CD4-positive, alpha-beta T cell treated with Interleukin-12 subunit alpha and Interleukin-12 subunit beta, for 1 hour (primary cell): Measurements from ENCODE around the gene MRPL45.

Experiments
- DNase-seq: peaks from one replicate; pipeline ENCODE4 v3.0.0-alpha.2; 2020

The MRPL45 gene

GRCh38 chr17:38325221-38325851 is 28.4 kb downstream of the MRPL45 start:
- DNase-seq: no peak

GRCh38 chr17:38326996-38327792 is 30.2 kb downstream of the MRPL45 start:
- DNase-seq: no peak

DNA sequence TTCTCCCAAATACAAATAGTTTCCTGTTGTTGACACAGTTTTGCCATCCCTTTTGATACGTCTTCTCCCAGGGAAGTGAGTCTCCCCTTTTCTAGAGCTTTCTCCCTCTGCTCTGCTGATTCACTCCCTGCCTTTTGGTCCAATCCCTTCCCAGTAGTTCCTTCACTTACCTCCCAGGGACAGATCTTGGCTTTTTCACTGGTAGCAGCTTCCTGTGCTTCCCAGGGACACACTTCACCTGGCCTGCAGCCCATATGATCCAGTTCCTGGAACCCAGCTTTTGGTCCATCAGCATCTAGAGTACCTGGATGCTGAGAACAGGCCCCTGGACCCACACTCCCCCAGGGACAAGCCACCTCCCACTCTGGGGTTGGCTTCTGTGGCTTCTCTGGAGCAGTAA is 31.0 kb downstream of the MRPL45 start:
- DNase-seq: no peak

- no peak for DNase-seq
Observed at GRCh38 chr17:38328620-38329019, 31.7 kb downstream of the MRPL45 start.

DNA sequence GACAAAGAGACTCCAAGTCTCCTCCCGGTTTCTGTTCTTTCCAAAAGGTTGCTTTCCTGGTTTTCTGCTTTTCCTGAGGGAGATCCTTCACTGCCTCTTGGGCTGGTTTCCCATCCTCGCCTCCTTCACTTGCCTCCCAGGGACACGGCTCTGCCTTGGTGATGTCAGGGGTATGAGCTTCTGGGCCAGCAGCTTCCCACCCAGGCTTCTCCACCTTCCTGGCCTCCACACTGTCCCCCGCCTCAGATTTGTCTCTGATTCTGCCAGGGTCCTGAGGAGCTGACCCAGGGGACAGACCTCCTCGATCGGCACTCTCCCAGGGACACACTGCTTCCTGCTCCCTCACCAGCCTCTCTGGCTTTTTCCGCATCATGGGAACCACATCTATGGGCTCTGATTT is 32.3 kb downstream of the MRPL45 start:
- no peak for DNase-seq

DNA sequence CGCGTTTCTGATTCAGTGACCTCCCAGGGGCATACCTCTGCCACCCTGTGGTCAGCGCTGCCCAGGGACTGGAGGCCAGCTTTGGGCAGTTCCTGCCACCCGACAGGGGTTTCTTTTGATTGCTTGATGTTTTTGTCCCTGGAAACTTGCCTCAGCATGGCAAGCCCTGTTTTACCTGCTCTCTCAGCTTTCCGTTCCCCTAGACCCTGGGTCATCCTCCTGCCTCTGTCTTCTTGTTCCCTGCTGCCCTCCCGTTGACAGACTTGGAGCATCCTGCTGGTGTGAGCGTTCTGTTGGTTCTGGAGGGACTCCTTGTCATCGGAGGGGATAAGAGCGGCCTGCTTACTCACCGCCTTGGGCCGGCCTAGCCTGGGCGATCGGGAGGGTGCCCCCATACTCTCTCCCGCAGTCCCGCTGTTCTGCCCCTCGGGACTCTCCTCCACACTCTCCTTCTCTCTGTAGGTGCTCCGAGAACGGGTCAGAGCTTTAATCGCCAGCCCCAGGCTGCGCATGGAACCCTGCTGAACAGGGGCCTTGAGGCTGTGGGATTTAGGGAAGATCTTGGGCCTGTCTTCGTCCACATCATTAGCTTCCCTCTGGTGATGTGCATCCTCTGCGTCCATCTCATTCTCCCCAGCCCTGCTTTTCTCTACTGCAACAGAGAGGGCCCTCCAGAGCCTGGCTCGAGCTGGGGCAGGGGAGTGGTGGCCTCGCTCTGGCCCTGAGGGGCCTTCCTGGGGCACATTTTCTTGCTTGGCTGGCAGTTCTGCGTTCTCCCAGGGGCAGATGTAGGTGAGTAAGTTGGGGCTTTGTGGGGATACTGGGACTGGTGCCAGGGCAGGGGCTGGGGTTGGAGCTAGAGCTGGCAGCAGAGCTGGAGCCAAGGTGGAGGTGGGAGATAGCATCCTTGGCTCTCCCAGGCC is 33.1 kb downstream of the MRPL45 start:
- DNase-seq: no peak

DNA sequence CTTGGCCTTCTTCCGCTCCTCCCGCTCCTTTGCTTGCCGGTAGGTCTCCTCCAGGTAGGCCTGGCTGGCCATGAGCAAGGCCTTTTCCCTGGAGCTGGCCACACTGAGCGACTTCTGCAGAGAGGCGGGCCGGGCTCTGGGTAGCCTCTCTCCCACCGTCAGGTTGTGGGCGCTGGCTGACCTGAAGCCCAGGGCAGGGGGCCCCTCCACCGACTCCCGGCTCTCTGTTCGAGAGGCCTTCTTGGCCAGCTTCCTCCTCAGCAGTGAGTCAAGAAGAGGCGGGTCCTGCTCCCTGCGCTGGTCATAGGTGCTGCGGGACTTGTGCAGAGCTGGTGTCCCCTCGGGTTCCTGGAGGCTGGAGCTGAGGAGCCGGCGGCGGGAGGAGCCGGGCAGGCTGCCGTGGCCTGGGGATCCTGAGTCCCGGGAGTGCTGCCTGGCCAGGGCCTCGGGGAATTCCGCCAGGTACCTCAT is 34.0 kb downstream of the MRPL45 start:
- DNase-seq: no peak

GRCh38 chr17:38332735-38333134 is 35.8 kb downstream of the MRPL45 start:
- DNase-seq: no peak

DNA sequence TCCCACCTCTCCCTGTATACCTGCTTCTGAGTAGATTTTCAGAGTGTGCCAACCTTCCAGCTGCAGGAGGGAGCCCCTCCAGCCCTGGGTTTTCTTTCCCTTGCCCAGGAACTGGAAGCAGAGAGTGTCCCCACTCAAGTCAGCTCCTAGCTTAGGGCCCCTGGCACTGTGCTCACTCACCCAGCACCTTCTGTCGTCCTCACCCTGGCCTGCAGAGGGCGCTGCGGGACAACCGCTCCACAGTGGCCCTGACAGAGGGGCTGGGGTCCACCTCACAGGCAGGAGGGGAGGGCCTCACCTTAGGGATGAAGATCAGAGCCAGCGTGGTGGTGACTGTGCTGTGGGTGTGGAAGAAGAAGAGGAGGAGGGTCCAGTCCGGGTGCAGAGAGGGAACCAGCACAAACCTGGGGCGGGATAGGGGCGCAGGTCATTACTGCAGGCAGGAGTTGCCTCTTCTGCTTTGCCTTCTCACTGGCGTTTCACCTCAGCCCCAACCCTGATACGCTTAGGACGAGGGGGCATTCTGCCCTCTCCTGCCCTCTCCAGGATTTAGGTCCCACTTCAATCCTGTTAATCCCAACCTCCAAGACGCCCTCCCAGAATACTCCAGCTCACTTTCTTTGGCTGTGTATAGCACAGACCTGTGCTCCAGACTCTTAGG is 36.8 kb downstream of the MRPL45 start:
- peak; percentile 37 for DNase-seq

GRCh38 chr17:38334480-38335364 is 37.8 kb downstream of the MRPL45 start:
- DNase-seq: no peak

GRCh38 chr17:38336838-38337237 is 39.9 kb downstream of the MRPL45 start:
- DNase-seq: no peak

GRCh38 chr17:38338053-38338452 is 41.1 kb downstream of the MRPL45 start:
- DNase-seq: no peak

- no peak for DNase-seq
Observed at GRCh38 chr17:38338535-38338934, 41.6 kb downstream of the MRPL45 start.

- DNase-seq: no peak
Observed at GRCh38 chr17:38339891-38340290, 42.9 kb downstream of the MRPL45 start.

GRCh38 chr17:38341035-38341721 is 44.2 kb downstream of the MRPL45 start:
- no peak for DNase-seq

- no peak for DNase-seq
Observed at GRCh38 chr17:38342886-38343607, 46.1 kb downstream of the MRPL45 start.

GRCh38 chr17:38343608-38344419 is 46.8 kb downstream of the MRPL45 start, which contains the start of gene GPR179:
TSS of gene GPR179 (minus strand) at chr17:38343956. CDS start at chr17:38343789, 167 bp downstream.
- DNase-seq: no peak

DNA sequence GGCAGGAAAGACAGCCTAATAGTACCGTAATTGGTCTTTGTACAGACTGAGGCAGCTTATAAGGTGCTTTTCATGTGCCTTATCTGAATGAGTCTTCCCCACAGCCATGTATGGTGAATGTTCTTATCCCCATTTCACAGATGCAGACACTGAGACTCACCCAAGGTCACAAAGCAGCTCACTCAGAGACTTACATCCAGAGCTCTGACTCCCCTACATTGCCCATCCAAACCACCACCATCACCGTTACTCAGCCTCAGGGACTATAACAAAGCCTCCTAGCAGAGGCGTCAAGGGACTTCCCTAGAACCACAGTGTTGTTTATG is 47.4 kb downstream of the MRPL45 start:
- no peak for DNase-seq

GRCh38 chr17:38345743-38346142 is 48.8 kb downstream of the MRPL45 start:
- DNase-seq: no peak
